ENCODE data around the gene C11orf98.
A peak's percentile ranks its signal among the peaks of the same experiment; 100 is the strongest.
"Not testable (repeated sequence)": the region's sequence is repeated elsewhere in the genome, so short reads cannot be mapped to it uniquely, and the experiment has no call there.

Gene C11orf98

DNA sequence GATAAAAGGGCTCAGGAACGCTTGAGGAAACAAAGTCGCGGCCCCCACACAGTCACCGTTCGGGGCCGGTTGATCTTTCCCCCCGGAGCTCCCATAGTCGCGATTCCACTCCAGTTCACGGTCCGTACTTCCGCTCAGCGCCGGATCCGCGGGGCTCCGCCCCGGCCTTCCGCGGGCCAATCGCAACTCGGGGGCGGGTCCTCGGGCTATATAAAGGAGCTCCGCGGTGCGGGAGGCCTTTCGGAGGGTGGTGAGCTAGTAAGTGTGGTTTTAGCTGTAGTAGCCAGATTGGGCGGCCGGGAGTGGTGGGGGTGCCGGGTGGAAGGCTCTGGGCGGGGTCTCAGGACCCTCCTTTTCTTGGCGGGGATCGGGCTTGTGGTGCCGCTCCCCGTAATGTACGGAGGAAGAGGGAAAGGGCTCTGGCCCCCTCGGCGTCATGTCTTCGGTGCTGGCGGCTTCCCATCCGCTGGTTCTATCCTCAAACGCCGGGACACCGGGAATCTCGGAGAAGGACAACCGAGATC is at the start of gene C11orf98, which contains the start of gene CSKMT:
TSS of gene C11orf98 (minus strand) at position 136 of the 524 bp plus-strand sequence. CDS start at position 95, 41 bp downstream.
TSS of gene CSKMT (plus strand) at position 238 of the 524 bp plus-strand sequence. CDS start 568 bp downstream, outside the sequence.
- peak; percentile 91 to 92 for DNase-seq (ENCODE audit: low read depth in 2 of 2, low spot score in 1 of 2)

GRCh38 chr11:62713343-62713742 is 48.3 kb upstream of the C11orf98 start:
- DNase-seq (ENCODE audit: low read depth in 2 of 2, low spot score in 1 of 2), result no peak

DNA sequence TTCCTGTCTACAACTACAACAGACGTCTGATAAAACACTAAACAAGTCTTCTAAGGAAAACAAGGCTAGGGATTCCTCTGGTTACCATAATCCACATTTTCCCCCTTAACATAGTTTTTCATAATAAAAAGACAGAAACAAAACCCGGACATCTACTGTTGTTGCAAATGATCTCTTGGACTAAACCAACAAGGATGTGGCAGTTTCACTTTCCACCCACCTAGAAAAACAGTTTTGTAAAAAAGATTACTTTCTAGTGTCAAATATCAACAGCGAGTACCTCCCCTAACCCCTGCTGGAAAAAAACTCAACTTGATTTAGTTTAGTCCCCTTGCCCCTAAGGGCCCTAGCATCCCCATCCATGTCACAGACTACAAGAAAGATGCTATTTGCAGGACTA is 47.9 kb upstream of the C11orf98 start:
- DNase-seq (ENCODE audit: low read depth in 2 of 2, low spot score in 1 of 2), result no peak

GRCh38 chr11:62712276-62712812 is 47.3 kb upstream of the C11orf98 start:
- no peak for DNase-seq (ENCODE audit: low read depth in 2 of 2, low spot score in 1 of 2)

- DNase-seq (ENCODE audit: low read depth in 2 of 2, low spot score in 1 of 2), result no peak
Measured at GRCh38 chr11:62710001-62710345, 45.0 kb upstream of the C11orf98 start.

DNA sequence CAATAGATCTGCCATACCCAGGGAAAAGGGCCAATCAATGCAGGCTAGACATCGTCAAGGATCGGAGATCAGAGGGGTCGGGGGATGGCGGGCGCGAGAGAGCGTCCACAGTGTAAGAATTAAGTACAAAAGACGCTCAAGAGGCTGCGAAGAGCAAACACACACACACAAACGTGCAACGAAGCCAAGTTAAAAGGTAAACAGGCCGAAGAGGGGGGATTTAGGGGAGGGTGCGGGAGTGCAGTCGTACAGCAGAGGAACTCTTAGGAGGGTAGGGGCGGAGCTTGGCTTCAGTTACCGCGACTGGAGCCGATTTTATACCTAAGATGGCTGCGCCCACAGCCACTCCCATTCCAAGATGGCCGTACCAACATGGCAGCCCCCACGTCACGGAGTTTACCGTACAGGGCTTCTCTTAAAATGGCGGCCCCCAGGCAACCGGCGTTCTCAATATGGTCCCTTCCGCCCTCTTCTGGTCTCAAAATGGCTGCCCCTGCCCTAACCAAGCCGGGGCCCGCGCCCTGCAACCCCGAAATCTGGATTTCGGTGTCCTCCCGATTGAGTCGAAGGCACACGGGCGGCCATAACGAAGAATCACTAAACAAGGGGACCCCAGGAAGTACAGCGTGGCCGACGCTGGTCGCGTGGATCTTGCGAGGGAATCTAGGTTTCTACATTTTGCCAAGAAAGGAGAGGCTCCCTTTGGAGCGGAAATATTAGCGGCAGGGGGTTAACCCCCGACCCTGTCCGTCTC is 44.4 kb upstream of the C11orf98 start:
- peak; percentile 94 for DNase-seq (ENCODE audit: low read depth in 2 of 2, low spot score in 1 of 2)

DNA sequence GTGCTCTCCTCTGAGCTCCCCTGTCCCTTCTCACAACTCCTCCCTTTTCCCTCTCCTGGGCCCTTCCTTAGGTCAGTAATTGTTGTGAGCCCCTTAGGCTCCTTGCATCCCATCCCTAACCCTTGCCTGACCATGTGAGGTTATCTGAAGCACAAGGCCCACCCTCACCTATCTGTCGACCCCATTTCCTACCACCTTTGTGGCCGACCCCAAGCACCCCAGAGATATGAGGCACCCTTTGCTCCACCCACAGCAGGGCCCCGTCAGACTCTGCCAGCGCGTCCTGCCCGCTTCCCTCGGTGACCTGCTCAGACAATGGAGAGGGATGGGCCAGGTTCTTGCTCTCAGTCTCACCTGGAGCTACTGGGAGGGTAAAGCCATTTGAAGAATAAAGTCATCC is 43.8 kb upstream of the C11orf98 start:
- DNase-seq (ENCODE audit: low read depth in 2 of 2, low spot score in 1 of 2), result peak; percentile 19 to 23

GRCh38 chr11:62708392-62708791 is 43.4 kb upstream of the C11orf98 start:
- DNase-seq (ENCODE audit: low read depth in 2 of 2, low spot score in 1 of 2), result no peak

DNA sequence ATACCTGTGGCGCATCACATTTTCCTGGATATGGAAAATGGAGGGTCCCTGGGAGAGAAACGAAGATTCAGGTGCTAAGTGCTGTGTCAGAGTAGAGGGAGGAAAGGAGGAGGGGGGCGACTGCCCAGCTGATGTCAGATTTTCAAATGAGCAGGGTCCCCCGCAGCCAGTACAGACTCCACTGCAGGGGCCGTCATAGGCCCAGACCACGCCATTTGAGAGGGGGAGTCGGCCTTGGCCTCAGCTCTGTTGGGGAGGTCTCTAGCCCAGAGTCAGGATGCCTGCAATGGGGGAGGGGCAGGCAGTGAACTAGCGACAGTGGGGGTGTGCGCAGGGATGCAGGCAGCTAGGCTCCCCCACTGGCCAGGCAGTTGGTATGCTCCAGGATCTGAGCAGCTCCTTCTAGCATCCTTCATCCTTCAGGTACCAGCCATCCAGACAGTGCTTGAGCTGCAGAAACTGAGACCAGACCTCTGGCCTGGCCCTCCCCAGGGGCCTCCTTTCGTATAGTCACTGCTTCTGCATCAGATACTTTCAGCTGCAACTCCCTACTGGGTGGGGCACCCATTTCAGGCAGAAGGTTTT is 42.4 kb upstream of the C11orf98 start, which contains the start of the genes BSCL2 and GNG3:
TSS of gene BSCL2 (minus strand) at position 148 of the 585 bp plus-strand sequence. CDS start 229 bp downstream, outside the sequence.
TSS of gene GNG3 (plus strand) at position 400 of the 585 bp plus-strand sequence. CDS start 620 bp downstream, outside the sequence.
- no peak for DNase-seq (ENCODE audit: low read depth in 2 of 2, low spot score in 1 of 2)

- no peak for DNase-seq (ENCODE audit: low read depth in 2 of 2, low spot score in 1 of 2)
Measured at GRCh38 chr11:62706850-62707247, 41.8 kb upstream of the C11orf98 start.

DNA sequence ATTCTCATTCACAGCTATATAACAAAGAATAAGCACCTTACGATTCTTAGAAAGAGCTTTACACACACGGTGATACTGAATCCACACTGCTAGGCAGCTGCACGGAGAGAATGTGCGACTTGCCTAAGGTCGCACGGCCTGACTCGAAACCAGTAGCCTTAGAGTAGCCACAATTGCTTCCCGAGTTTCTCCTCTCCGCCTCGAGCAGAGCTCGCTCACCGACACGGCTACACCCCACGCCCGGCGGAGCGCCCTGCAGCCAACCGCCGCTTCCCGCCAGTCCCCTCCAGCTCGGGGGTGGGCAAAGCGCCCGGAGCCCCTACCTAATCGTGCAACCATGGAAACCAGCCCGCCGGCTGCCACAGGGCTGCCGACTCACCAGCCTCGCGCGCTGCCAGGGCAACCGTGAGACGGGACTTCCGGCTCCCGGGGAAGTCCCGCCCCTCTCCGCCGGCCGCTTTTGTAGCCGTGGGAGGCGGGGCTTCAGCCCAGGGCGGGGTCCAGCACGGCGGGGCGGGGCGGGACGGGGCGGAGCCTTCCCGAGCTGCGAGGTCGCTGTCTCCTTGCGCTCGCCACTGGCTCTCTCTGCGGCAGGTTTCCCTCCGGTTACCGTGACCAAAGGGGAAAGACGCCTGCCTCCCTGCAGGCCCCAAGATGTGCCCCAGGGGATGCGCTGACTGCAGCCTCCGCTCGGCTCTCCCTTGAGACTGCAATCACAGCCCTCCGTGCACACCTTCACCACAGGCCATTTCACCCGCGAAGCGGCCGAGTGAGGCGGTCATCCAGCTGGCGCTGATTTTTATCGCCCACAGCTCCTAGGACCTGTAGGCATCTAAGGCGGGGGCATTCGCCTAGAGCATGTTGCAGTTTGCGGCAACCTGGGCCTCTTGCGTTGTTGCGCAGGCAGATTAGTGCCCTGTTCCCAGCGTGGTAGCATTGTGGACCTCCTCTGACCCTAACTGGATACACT is 41.2 kb upstream of the C11orf98 start:
- DNase-seq (ENCODE audit: low read depth in 2 of 2, low spot score in 1 of 2), result peak; percentile 86 to 90

DNA sequence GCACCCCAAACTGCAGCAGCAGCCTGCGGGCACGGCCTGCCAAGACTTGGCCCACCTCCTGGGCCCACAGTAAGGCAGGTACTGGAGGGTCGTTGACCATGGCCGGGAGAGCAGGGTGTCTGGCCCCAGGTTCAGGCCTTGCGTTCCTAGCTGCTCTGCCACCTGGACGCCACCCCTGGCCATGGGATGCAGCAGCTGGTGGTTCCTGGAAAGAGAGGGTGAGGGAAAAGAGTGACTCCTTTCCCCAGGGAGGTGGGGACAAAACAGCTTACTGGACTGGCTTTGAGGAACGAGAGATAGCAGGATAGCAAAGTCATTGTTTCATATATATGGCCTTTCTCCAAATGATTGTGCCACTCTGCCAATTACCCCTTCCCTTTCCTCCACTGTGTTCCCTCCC is 40.4 kb upstream of the C11orf98 start:
- DNase-seq (ENCODE audit: low read depth in 2 of 2, low spot score in 1 of 2), result no peak

DNA sequence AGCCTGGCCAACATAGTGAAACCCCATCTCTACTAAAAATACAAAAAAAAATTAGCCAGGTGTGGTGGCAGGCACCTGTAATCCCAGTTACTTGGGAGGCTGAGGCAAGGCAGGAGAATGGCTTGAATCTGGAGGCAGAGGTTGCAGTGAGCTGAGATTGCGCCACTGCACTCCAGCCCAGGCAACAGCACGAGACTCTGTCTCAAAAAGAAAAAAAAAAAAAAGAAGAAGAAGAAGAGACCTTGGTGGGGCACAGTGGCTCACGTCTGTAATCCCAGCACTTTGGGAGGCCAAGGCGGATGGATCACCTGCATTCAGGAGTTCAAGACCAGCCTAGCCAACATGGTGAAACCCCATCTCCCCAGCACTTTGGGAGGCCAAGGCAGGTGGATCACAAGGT is 38.9 kb upstream of the C11orf98 start:
- DNase-seq (ENCODE audit: low read depth in 2 of 2, low spot score in 1 of 2), result not testable (repeated sequence)

- DNase-seq (ENCODE audit: low read depth in 2 of 2, low spot score in 1 of 2), result no peak
Measured at GRCh38 chr11:62702246-62702645, 37.2 kb upstream of the C11orf98 start.

DNA sequence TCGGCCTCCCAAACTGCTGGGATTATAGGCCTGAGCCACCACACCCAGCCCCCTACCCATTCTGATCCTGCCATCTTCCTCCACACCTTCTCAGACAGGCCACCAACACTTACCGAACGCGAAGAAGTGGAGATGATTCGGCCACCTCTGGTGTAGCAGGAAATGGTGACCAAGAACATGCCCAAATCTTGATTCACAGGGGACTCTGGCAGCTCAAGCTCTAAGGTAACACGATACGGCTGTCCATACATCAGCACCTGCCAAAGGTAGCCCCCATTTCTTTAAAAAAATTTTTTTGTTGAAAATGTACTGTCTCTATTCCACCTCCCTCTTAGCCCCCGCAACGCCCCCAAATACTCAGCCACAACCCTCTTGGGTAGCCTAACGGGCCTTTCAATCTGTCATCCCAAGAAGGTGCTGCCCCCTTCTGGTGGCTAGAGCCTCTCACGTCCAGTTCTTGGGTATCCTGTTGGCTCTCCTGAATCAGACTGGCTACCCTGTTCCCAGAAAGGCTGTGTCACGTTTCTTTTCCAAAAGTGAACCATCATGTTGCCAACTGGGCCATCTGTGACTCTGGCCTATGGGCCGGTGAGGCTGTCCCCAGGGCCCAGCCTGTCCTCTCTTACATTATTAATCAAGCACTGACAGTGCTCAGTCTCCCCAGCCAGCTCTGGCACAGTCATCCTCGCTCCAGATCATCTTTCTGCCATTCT is 29.6 kb upstream of the C11orf98 start:
- peak; percentile 57 to 65 for DNase-seq (ENCODE audit: low read depth in 2 of 2, low spot score in 1 of 2)

DNA sequence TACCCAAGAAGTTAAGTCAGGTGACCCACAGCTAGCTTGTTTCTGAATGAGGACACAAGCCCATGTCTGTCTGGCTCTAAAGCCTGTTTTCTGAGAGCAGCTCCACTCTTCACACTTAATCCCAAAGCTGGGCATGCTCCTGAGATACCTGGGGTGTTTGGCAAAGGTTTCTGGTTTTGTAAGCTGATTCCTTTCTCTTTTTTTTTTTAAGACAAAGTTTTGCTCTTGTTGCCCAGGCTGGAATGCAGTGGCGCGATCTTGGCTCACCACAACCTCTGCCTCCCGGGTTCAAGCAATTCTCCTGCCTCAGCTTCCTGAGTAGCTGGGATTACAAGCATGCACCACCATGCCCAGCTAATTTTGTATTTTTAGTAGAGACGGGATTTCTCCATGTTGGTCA is 28.6 kb upstream of the C11orf98 start:
- not testable (repeated sequence) for DNase-seq (ENCODE audit: low read depth in 2 of 2, low spot score in 1 of 2)

- DNase-seq (ENCODE audit: low read depth in 2 of 2, low spot score in 1 of 2), result no peak
Measured at GRCh38 chr11:62689421-62690183, 24.6 kb upstream of the C11orf98 start, which contains the start of gene LRRN4CL. Gene LRRN4CL (minus strand): TSS chr11:62689530. CDS start chr11:62688508, 1,022 bp downstream.

GRCh38 chr11:62688491-62688890 is 23.5 kb upstream of the C11orf98 start:
- no peak for DNase-seq (ENCODE audit: low read depth in 2 of 2, low spot score in 1 of 2)
